ENCODE data around the gene MEGF9.

The MEGF9 gene

GRCh38 chr9:120733190-120733589 is 18.9 kb upstream of the MEGF9 start:
- DNase-seq: peak in 22 of 51 donors; percentile 7 to 67 (median 41)

GRCh38 chr9:120730654-120731514 is 16.6 kb upstream of the MEGF9 start:
- DNase-seq: peak in 1 of 51 donors; percentile 4

GRCh38 chr9:120729791-120730241 is 15.5 kb upstream of the MEGF9 start:
- no peak for DNase-seq

GRCh38 chr9:120726484-120726883 is 12.2 kb upstream of the MEGF9 start:
- no peak for DNase-seq

GRCh38 chr9:120725907-120726306 is 11.6 kb upstream of the MEGF9 start:
- no peak for DNase-seq

GRCh38 chr9:120724757-120725400 is 10.6 kb upstream of the MEGF9 start:
- DNase-seq: no peak

GRCh38 chr9:120723565-120723964 is 9.3 kb upstream of the MEGF9 start:
- DNase-seq: peak in 2 of 51 donors; percentile 12 to 20

GRCh38 chr9:120720404-120720803 is 6.1 kb upstream of the MEGF9 start:
- DNase-seq: no peak

- DNase-seq: no peak
These were observed 4.0 kb upstream of the MEGF9 start for GRCh38 chr9:120718316-120718715.

GRCh38 chr9:120717176-120717575 is 2.9 kb upstream of the MEGF9 start:
- no peak for DNase-seq

GRCh38 chr9:120716483-120716882 is 2.2 kb upstream of the MEGF9 start:
- no peak for DNase-seq

GRCh38 chr9:120715389-120715924 is 1.2 kb upstream of the MEGF9 start:
- DNase-seq: peak in 23 of 51 donors; percentile 9 to 55 (median 31)

- no peak for DNase-seq
These were observed 647 bp upstream of the MEGF9 start for GRCh38 chr9:120714846-120715388.

GRCh38 chr9:120713257-120714087 is 798 bp downstream of the MEGF9 start:
- DNase-seq: peak in 14 of 51 donors; percentile 16 to 50 (median 30)

- DNase-seq: peak in 2 of 51 donors; percentile 39 to 50
These were observed 1.7 kb downstream of the MEGF9 start for GRCh38 chr9:120712539-120713031.

- peak in 1 of 51 donors; percentile 23 for DNase-seq
These were observed 2.3 kb downstream of the MEGF9 start for GRCh38 chr9:120711841-120712538.

- peak in 1 of 51 donors; percentile 24 for DNase-seq
These were observed 2.9 kb downstream of the MEGF9 start for GRCh38 chr9:120711354-120711753.

- DNase-seq: peak in 13 of 51 donors; percentile 14 to 62 (median 24)
These were observed 3.9 kb downstream of the MEGF9 start for GRCh38 chr9:120710110-120710981.
